Posterior cingulate gyrus (tissue), 11 donors: ENCODE results near the gene DNM3.
"Not testable (repeated sequence)": the region's sequence is repeated elsewhere in the genome, so short reads cannot be mapped to it uniquely, and the experiment has no call there.

Source experiments
- DNase-seq, 10 donors: peaks; one replicate each; pipeline versions ENCODE4 v3.0.0 to v3.0.0-alpha.2; 2020 to 2021; ENCODE audit warnings: mixed read lengths in 3 of 10
- intact Hi-C: fragments of 100-400 bp; cut with DNase I; formaldehyde crosslinking; loops from one replicate; pipeline ENCODE4 v1.15.1; 2023

DNM3 gene

GRCh38 chr1:172079859-172080258 lies 238.6 kb downstream of the DNM3 start:
- intact Hi-C loops = not testable (repeated sequence)
- DNase-seq = peak in 2 of 10 donors; percentile 40 to 44

- no peak for DNase-seq
- intact Hi-C loops = no loop called here
These were observed 241.9 kb downstream of the DNM3 start for GRCh38 chr1:172083191-172083590.

GRCh38 chr1:172084876-172085275 lies 243.6 kb downstream of the DNM3 start:
- DNase-seq = no peak
- intact Hi-C loops = no loop called here

- no peak for DNase-seq
- intact Hi-C loops = no loop called here
These were observed 244.0 kb downstream of the DNM3 start for GRCh38 chr1:172085317-172085716.

GRCh38 chr1:172086137-172086536 lies 244.8 kb downstream of the DNM3 start:
- intact Hi-C loops = no loop called here

GRCh38 chr1:172088256-172088655 lies 247.0 kb downstream of the DNM3 start:
- no peak for DNase-seq
- intact Hi-C loops = no loop called here

More at GRCh38 chr1:172086137-172086536, 244.8 kb downstream of the DNM3 start:
- DNase-seq = no peak

GRCh38 chr1:172089768-172090510 lies 248.6 kb downstream of the DNM3 start:
- intact Hi-C loops = no loop called here
- no peak for DNase-seq

GRCh38 chr1:172090511-172090817 lies 249.2 kb downstream of the DNM3 start:
- DNase-seq = no peak
- intact Hi-C loops = no loop called here

- intact Hi-C loops = no loop called here
- DNase-seq = no peak
These were observed 254.5 kb downstream of the DNM3 start for GRCh38 chr1:172095846-172096245.

GRCh38 chr1:172105230-172105629 lies 263.9 kb downstream of the DNM3 start:
- intact Hi-C loops = no loop called here
- no peak for DNase-seq

- intact Hi-C loops = no loop called here
- DNase-seq = no peak
These were observed 266.1 kb downstream of the DNM3 start for GRCh38 chr1:172107316-172107975.

GRCh38 chr1:172108161-172108893 lies 267.0 kb downstream of the DNM3 start:
- intact Hi-C loops = no loop called here
- DNase-seq = no peak

GRCh38 chr1:172109359-172109758 lies 268.1 kb downstream of the DNM3 start:
- intact Hi-C loops = no loop called here
- DNase-seq = no peak

- no peak for DNase-seq
- intact Hi-C loops = loop anchor here (10.0 kb wide), 1 partner anchor 52 kb away; no protein-coding TSS in a partner anchor
These were observed 271.3 kb downstream of the DNM3 start for GRCh38 chr1:172112576-172112975.

GRCh38 chr1:172117800-172118199 lies 276.5 kb downstream of the DNM3 start:
- intact Hi-C loops = loop anchor here (10.0 kb wide), 1 partner anchor 47 kb away; no protein-coding TSS in a partner anchor
- no peak for DNase-seq

- no peak for DNase-seq
- intact Hi-C loops = loop anchor here (10.0 kb wide), 1 partner anchor 46 kb away; no protein-coding TSS in a partner anchor
These were observed 277.3 kb downstream of the DNM3 start for GRCh38 chr1:172118618-172119017.

- intact Hi-C loops = loop anchor here (10.0 kb wide), 1 partner anchor 46 kb away; no protein-coding TSS in a partner anchor
- no peak for DNase-seq
These were observed 277.9 kb downstream of the DNM3 start for GRCh38 chr1:172119184-172119583.

- intact Hi-C loops = no loop called here
- no peak for DNase-seq
These were observed 279.1 kb downstream of the DNM3 start for GRCh38 chr1:172120381-172120780.

GRCh38 chr1:172121081-172121717 lies 279.9 kb downstream of the DNM3 start:
- intact Hi-C loops = no loop called here

GRCh38 chr1:172122381-172122780 lies 281.1 kb downstream of the DNM3 start:
- intact Hi-C loops = no loop called here
- DNase-seq = no peak

More at GRCh38 chr1:172121081-172121717, 279.9 kb downstream of the DNM3 start:
- no peak for DNase-seq

GRCh38 chr1:172125250-172125649 lies 284.0 kb downstream of the DNM3 start:
- intact Hi-C loops = no loop called here
- no peak for DNase-seq
